ENCODE data around the gene IQSEC2.

DNA sequence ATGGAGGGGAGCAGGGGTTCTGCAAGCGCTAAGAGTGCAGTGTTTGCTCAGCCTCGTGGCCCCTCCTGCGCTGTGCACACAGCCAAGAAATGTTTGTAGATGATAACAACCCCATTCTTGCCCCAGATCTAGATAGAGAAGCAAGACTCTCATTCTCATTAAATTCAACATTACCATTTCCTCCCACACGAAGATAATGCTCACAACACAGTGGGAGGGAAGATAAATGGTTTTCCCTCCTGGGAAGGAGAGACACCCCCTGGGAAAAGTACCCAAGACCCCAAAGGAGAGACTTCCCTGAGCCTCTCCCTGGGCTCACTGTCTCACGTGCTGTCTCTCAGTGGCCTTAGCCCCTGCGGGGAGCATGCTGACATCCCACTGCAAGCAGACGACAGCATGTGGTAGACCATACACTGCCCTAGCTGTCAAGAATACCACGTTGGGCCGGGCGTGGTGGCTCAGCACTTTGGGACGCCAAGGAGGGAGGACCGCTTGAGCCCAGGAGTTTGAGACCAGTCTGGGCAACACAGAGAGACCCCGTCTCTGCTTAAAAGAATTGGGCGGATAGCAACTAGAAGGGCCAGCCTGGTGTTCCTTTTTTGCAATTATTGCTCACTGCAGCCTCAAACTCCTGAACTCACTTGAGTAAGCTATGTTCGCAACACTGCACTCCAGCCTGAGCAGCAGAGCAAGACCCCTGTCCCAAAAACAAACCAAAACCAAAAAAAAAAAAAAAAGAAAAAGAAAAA is 34.9 kb upstream of the IQSEC2 start:
- TF ChIP-seq CTCF (IDR thresholded peaks at IDR 0.05) (no peak), EP300 (IDR thresholded peaks at IDR 0.05) (no peak), POLR2AphosphoS5 (IDR thresholded peaks at IDR 0.05) (no peak), POLR2A (IDR thresholded peaks at IDR 0.05) (no peak)

Data from stomach (tissue), 4 donors.